GM12878 (cell line): ENCODE measurements around the gene STK39. TPM values are rescaled to one million over a fixed set of nuclear protein-coding genes. Genes with fewer than 3 reads are reported as not detected.

Source experiments
- ATAC-seq: fragments of 200-7000 bp; cut with Tn5 transposase; 3 replicates; pipeline ENCODE4 v1.9.1; 2020; ENCODE audit warnings: mild to moderate bottlenecking, moderate library complexity
- BruUV-seq: library from RNA; stranded (reverse); fragments of 400-500 nt; replicated peaks from 2 replicates; lab custom pipeline; 2021; lab: Mats Ljungman, UMichigan
- CTCF ChIA-PET: fragments of 300-600 bp; sonication (Branson Sonifier 250); formaldehyde crosslinking; extraction: SDS; loops from one replicate; lab custom pipeline; 2021; ENCODE audit warnings: inconsistent platforms; lab: Yijun Ruan, JAX
- POLR2A ChIA-PET: fragments of 350-600 bp; formaldehyde crosslinking; extraction: SDS; loops from one replicate; lab custom pipeline; 2021; ENCODE audit warnings: inconsistent platforms; lab: Charles Lee
- RAD21 ChIA-PET: fragments of 300-600 bp; sonication (Branson Sonifier 250); formaldehyde crosslinking; loops from one replicate; lab custom pipeline; 2023; ENCODE audit warnings: antibody characterized with exemption; ENCODE audit not compliant: unreplicated experiment; lab: Charles Lee
- SMC1A ChIA-PET: fragments of 300-600 bp; sonication (Branson Sonifier 250); formaldehyde crosslinking; loops from one replicate; lab custom pipeline; 2023; ENCODE audit not compliant: unreplicated experiment, uncharacterized antibody; lab: Charles Lee
- DNase-seq: peaks from one replicate; pipeline ENCODE4 v3.0.0-alpha.2; 2011; ENCODE audit warnings: low read depth, low spot score
- FAIRE-seq: peaks from 3 replicates; lab custom pipeline; 2011; peaks lifted over from hg19 to GRCh38; lab: Jason Lieb, UNC
- H2AFZ ChIP-seq: 2 replicates; pipeline ENCODE4 v1.6.0; 2011; ENCODE audit warnings: low read depth, low read length, control low read depth; ENCODE audit not compliant: control insufficient read depth
- H3K27ac ChIP-seq: 2 replicates; pipeline ENCODE4 v1.5.1; 2011; ENCODE audit warnings: control low read depth; ENCODE audit not compliant: control insufficient read depth, insufficient read depth
- H3K27me3 ChIP-seq, 2 experiments: replicated peaks in 1 of 2; 2 replicates each; pipeline versions ENCODE4 v1.6.0 to v1.6.1; 2011; ENCODE audit warnings: low read length in 1 of 2; ENCODE audit not compliant: control insufficient read depth in 2 of 2, insufficient read depth in 2 of 2
- H3K36me3 ChIP-seq, 2 experiments: 2 replicates each; pipeline ENCODE4 v1.5.1; 2011; ENCODE audit warnings: low read length in 1 of 2; ENCODE audit not compliant: control insufficient read depth in 2 of 2, insufficient read depth in 2 of 2
- H3K4me1 ChIP-seq: 2 replicates; pipeline ENCODE4 v1.6.1; 2011; ENCODE audit warnings: mild to moderate bottlenecking, low read length, moderate library complexity, mixed read lengths; ENCODE audit not compliant: control insufficient read depth, insufficient read depth
- H3K4me2 ChIP-seq: 2 replicates; pipeline ENCODE4 v1.6.0; 2011; ENCODE audit warnings: control low read depth; ENCODE audit not compliant: control insufficient read depth, insufficient read depth
- H3K4me3 ChIP-seq: fragments of 200-600 bp; sonication (generic); 2 replicates; pipeline ENCODE4 v1.5.1; 2016
- H3K79me2 ChIP-seq: 2 replicates; pipeline ENCODE4 v1.6.0; 2011; ENCODE audit warnings: low read length; ENCODE audit not compliant: control insufficient read depth, insufficient read depth
- H3K9ac ChIP-seq: 2 replicates; pipeline ENCODE4 v1.8.0; 2011; ENCODE audit warnings: low read length, control low read depth, mixed read lengths; ENCODE audit not compliant: control insufficient read depth, insufficient read depth
- H3K9me3 ChIP-seq: replicated peaks from 3 replicates; pipeline ENCODE4 v1.5.1; 2011; ENCODE audit warnings: mild to moderate bottlenecking, low read length; ENCODE audit not compliant: control insufficient read depth, insufficient read depth
- H4K20me1 ChIP-seq: 2 replicates; pipeline ENCODE4 v1.6.0; 2011; ENCODE audit not compliant: control insufficient read depth, insufficient read depth
- BRCA1 ChIP-seq: IDR thresholded peaks from 2 replicates; pipeline ENCODE4 v1.6.1; 2011; ENCODE audit warnings: low read depth, low read length, improper control_type of control experiment
- EED ChIP-seq: sonication (generic); IDR thresholded peaks from 2 replicates; pipeline ENCODE4 v1.6.1; 2016; ENCODE audit warnings: antibody characterized with exemption, low read depth
- TCF3 ChIP-seq: IDR thresholded peaks from 2 replicates; pipeline ENCODE4 v1.6.1; 2012; ENCODE audit warnings: low read depth, mild to moderate bottlenecking, low read length, borderline replicate concordance; ENCODE audit not compliant: insufficient read depth
- WGBS: methylation state at CpG from one replicate; pipeline ENCODE4 v1.1.6; 2016; ENCODE audit warnings: low lambda C conversion rate; ENCODE audit not compliant: insufficient replicate concordance, insufficient coverage; ENCODE audit errors: missing lambda C conversion rate; 5-methylcytosine and 5-hydroxymethylcytosine counted together
- in situ Hi-C: fragments of 300-500 bp; cut with MboI; formaldehyde crosslinking; loops from 9 replicates; pipeline ENCODE4 v1.14.3; 2018; ENCODE audit warnings: mixed read lengths
- intact Hi-C: fragments of 100-400 bp; cut with micrococcal nuclease; formaldehyde crosslinking; loops from one replicate; pipeline ENCODE4 v1.14.2; 2022; ENCODE audit not compliant: unreplicated experiment
- polyA plus RNA-seq, 11 experiments: library from polyadenylated mRNA; depleted of rRNA in 4 of 11; unstranded in 6 of 11; stranded (reverse) in 5 of 11; fragments of >200 nt; fragmentation: Nextera tagmentation in 4 of 11; fragmentation: Illumina TruSeq in 1 of 11; extraction: Ambion mirVana in 4 of 11; extraction: Trizol in 1 of 11; gene quantifications; 1 replicate in 1 of 11; 2 replicates in 10 of 11; pipeline versions ENCODE4 v1.2.1 to v1.2.3, GENCODE V29; 2011 to 2016; ENCODE audit warnings: inconsistent platforms in 2 of 11, missing spikeins in 2 of 11, low read depth in 1 of 11
- total RNA-seq, 4 experiments: library from RNA; depleted of rRNA in 3 of 4; stranded (reverse); fragments of >200 nt in 3 of 4; fragmentation: Illumina TruSeq in 1 of 4; extraction: Trizol in 1 of 4; gene quantifications; 2 replicates each; pipeline versions ENCODE4 v1.2.1 to v1.2.3, GENCODE V29; 2013 to 2021
- TF ChIP-seq, protein P1 (sequence below): IDR thresholded peaks from 2 replicates; pipeline ENCODE4 v1.6.1; 2012; ENCODE audit warnings: mild to moderate bottlenecking, low read depth, low read length
- TF ChIP-seq, protein P2 (sequence below): IDR thresholded peaks from 2 replicates; pipeline ENCODE4 v1.6.1; 2012; ENCODE audit warnings: low read depth, low read length, improper control_type of control experiment

Gene STK39
- total and polyA plus RNA-seq, 10 of the 15 experiments (the other 5 are each of a cell fraction or from before 2014, with no cell fraction given), result 0.03 to 0.21 (median 0.07) TPM; not detected in 5

DNA sequence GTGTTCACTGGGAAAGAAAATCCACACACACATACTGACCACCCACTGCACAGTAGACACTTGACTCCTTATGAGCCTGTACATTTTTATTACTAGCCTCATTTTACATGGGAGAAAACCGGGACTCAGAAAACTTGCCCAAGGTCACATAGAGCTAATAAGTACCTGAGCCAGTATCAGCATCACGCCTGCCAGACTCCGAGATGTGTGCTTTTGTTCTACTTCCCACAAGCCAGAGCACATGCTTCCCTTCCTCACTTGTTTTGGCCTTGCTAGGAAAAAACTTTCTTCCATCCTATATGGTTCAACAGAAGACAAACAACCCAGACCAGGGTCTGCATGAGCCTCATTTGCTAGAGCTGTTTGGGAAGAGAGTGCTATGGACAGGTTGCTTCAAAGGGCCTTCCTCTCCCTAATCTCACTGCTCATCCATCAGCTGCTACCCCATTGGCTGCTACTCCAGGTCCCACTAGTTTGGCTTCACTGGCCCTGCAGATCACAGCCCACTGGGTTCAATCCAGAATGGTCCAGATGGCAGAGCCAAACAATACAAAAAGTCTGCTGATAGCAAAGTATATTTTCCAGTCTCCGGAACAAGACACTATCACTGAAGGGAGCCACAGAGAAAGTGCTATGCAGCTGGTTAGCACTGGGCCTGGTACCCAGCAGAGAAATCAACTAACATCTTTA is 63.9 kb downstream of the STK39 start (continued):
- TF ChIP-seq, protein P1, sequence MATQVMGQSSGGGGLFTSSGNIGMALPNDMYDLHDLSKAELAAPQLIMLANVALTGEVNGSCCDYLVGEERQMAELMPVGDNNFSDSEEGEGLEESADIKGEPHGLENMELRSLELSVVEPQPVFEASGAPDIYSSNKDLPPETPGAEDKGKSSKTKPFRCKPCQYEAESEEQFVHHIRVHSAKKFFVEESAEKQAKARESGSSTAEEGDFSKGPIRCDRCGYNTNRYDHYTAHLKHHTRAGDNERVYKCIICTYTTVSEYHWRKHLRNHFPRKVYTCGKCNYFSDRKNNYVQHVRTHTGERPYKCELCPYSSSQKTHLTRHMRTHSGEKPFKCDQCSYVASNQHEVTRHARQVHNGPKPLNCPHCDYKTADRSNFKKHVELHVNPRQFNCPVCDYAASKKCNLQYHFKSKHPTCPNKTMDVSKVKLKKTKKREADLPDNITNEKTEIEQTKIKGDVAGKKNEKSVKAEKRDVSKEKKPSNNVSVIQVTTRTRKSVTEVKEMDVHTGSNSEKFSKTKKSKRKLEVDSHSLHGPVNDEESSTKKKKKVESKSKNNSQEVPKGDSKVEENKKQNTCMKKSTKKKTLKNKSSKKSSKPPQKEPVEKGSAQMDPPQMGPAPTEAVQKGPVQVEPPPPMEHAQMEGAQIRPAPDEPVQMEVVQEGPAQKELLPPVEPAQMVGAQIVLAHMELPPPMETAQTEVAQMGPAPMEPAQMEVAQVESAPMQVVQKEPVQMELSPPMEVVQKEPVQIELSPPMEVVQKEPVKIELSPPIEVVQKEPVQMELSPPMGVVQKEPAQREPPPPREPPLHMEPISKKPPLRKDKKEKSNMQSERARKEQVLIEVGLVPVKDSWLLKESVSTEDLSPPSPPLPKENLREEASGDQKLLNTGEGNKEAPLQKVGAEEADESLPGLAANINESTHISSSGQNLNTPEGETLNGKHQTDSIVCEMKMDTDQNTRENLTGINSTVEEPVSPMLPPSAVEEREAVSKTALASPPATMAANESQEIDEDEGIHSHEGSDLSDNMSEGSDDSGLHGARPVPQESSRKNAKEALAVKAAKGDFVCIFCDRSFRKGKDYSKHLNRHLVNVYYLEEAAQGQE, result no peak
- no peak for TF ChIP-seq EED
- no peak for TF ChIP-seq TCF3

DNA sequence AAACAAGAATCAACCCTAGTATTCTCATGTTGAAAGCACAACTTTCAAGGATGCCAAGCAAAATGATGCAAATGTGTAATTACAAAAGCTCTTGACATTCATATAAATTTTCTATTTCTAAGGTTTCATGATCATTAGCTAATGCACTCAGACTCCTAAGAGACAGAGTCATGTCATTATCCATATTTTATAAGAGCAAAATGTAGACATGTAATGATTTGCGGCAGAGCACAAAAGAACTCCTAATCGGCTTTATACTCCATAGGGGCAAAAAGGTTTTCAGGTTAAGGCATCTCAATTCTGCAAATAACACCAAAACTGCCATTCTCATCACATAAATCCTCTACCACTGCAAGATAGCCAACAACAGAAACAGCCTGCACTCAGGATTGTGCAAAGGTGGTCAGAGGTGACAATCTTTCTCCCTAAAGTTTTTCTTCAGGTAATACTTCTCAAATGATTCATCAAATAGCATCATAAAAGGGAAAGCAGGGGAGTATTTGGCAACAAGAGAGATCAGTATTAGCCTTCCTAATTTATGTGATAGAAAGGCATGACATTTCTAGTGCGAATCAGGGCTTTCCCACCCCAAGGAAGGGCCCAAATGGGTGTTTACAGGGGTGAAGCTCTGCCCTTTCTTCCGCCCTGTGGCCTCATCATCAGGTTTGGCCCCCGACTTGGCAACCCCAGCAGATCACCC is 64.7 kb downstream of the STK39 start:
- TF ChIP-seq, protein P2, sequence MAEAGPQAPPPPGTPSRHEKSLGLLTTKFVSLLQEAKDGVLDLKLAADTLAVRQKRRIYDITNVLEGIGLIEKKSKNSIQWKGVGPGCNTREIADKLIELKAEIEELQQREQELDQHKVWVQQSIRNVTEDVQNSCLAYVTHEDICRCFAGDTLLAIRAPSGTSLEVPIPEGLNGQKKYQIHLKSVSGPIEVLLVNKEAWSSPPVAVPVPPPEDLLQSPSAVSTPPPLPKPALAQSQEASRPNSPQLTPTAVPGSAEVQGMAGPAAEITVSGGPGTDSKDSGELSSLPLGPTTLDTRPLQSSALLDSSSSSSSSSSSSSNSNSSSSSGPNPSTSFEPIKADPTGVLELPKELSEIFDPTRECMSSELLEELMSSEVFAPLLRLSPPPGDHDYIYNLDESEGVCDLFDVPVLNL, result no peak
- TF ChIP-seq BRCA1, result no peak
- no peak overlapping the region for H3K4me3 ChIP-seq
- no peak overlapping the region for H3K9ac ChIP-seq
- intact Hi-C loops (no loop called here), in situ Hi-C loops (no loop called here)
- no peak overlapping the region for H3K4me2 ChIP-seq
- ATAC-seq (no peak), DNase-seq (no peak), FAIRE-seq (no peak)
- ChIA-PET POLR2A (no interaction called here), CTCF (interaction anchor here (0.6 kb wide), 1 partner anchor 73 kb away, joined by 3 read pairs; no protein-coding TSS in a partner anchor), RAD21 (no interaction called here), SMC1A (interaction anchor here (1.0 kb wide), 1 partner anchor 12 kb away, joined by 4 read pairs; no protein-coding TSS in a partner anchor)
- BruUV-seq, result no TSS peak
- peaks cover 0 to 3% of the 10 kb centered on the region in 2 experiments; a peak in 2 of 4 replicates for H3K27me3 ChIP-seq
- no peaks in the 10 kb centered on the region for H3K79me2 ChIP-seq
- no peaks in the 10 kb centered on the region for H3K4me1 ChIP-seq
- 39% methylated on average over 5 of the region's 5 CpGs for WGBS
- H4K20me1 ChIP-seq, result no peaks in the 10 kb centered on the region
- no peak overlapping the region for H3K27ac ChIP-seq
- H2AFZ ChIP-seq, result no peak overlapping the region
- no peaks in the 10 kb centered on the region for H3K36me3 ChIP-seq
- H3K9me3 ChIP-seq, result no peaks in the 10 kb centered on the region
